SK-N-SH treated with all-trans-retinoic acid at 6 μM for 48 hours (cell line): ENCODE results near the gene DIRAS1.

Experiments used
- CREB5 ChIP-seq: fragments of 250-450 bp; sonication (Bioruptor Pico); IDR thresholded peaks from 2 replicates; pipeline ENCODE4 v1.5.1; 2020; ENCODE audit warnings: low read depth, mild to moderate bottlenecking, moderate library complexity
- POU6F1 ChIP-seq: fragments of 250-450 bp; sonication (Bioruptor Pico); IDR thresholded peaks from 2 replicates; pipeline ENCODE4 v1.8.0; 2021; ENCODE audit warnings: low read depth, mild to moderate bottlenecking, moderate library complexity, borderline replicate concordance
- RARB ChIP-seq: fragments of 250-450 bp; sonication (Bioruptor Pico); IDR thresholded peaks from 2 replicates; pipeline ENCODE4 v1.8.0; 2021; ENCODE audit warnings: mild to moderate bottlenecking, moderate library complexity
- ZNF70 ChIP-seq: fragments of 450-650 bp; formaldehyde crosslinking; IDR thresholded peaks from 2 replicates; pipeline ENCODE4 v1.5.0; 2020; ENCODE audit warnings: mild to moderate bottlenecking, moderate library complexity
- TF ChIP-seq, protein P1 (sequence below): fragments of 250-450 bp; sonication (Bioruptor Pico); IDR thresholded peaks from 2 replicates; pipeline ENCODE4 v1.5.0; 2020; ENCODE audit warnings: mild to moderate bottlenecking, moderate library complexity

DNA sequence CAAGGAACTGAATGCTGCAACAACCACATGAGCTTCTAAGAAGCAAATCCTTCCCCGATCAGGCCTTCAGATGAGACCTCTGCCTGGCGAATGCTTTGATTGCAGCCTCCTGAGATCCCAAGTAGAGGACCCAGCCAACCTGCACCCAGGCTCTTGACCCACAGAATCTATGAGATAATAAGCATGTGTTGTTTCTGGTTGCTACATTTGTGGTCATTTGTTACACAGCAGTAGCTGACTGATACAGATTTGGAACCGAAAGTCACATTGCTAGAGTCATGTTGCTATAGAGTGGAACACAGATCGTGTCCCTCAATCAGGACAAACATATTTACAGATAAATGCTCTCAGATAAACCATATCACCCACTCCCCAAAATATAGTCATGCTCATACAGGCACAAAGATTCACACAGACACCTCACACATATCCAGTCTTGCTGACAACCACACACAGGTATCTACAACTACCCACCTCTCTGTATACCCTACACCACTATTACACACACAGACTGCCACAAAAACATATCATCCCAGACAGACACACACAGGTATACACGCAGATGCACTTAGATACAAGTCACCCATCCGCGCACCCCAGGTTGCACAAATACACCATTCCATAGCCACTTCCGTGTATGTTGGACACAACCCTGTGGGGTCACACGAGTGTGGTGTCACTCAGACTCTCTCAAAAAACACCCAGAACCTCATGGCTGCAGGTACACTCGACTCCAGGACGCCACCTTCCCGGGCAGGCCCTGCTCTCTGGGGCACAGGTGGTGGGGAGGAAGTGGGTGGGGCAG lies 5.5 kb downstream of the DIRAS1 start:
- TF ChIP-seq POU6F1 (CRISPR knock-in tag) (no peak), CREB5 (CRISPR knock-in tag) (no peak), RARB (CRISPR knock-in tag) (no peak), ZNF70 (no peak)
- TF ChIP-seq, protein P1, sequence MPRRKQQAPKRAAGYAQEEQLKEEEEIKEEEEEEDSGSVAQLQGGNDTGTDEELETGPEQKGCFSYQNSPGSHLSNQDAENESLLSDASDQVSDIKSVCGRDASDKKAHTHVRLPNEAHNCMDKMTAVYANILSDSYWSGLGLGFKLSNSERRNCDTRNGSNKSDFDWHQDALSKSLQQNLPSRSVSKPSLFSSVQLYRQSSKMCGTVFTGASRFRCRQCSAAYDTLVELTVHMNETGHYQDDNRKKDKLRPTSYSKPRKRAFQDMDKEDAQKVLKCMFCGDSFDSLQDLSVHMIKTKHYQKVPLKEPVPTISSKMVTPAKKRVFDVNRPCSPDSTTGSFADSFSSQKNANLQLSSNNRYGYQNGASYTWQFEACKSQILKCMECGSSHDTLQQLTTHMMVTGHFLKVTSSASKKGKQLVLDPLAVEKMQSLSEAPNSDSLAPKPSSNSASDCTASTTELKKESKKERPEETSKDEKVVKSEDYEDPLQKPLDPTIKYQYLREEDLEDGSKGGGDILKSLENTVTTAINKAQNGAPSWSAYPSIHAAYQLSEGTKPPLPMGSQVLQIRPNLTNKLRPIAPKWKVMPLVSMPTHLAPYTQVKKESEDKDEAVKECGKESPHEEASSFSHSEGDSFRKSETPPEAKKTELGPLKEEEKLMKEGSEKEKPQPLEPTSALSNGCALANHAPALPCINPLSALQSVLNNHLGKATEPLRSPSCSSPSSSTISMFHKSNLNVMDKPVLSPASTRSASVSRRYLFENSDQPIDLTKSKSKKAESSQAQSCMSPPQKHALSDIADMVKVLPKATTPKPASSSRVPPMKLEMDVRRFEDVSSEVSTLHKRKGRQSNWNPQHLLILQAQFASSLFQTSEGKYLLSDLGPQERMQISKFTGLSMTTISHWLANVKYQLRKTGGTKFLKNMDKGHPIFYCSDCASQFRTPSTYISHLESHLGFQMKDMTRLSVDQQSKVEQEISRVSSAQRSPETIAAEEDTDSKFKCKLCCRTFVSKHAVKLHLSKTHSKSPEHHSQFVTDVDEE (CRISPR knock-in tag) = no peak
